DLD1 (cell line): ENCODE results near the gene SLC6A11.

Source experiments
- in situ Hi-C: cut with HindIII; loops from 2 replicates; pipeline ENCODE4 v1.10.0; 2017; ENCODE audit warnings: low sequenced_read_pairs

SLC6A11 gene

GRCh38 chr3:10788451-10788850 is 27.6 kb upstream of the SLC6A11 start:
- in situ Hi-C loops: no loop called here

DNA sequence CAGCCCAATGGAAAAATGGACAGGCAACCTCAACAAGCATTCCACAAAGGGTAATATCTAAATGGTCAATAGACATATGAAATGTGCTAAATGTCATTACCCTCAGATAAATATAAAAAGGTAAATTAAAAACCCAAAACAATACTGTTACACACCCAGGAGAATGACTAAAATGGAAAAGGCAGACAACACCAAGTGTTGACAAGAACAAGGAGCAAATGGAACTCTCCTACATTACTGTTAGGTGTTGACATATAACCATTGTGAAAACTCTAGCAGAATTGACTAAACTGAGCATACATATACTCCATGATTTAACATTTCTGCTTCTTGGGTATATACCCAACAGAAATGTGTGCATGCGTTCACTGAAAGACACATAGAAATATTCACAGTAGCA is 25.3 kb upstream of the SLC6A11 start:
- in situ Hi-C loops: no loop called here

GRCh38 chr3:10792208-10792607 is 23.8 kb upstream of the SLC6A11 start:
- in situ Hi-C loops: no loop called here

- in situ Hi-C loops: no loop called here
Measured at GRCh38 chr3:10798600-10799367, 17.2 kb upstream of the SLC6A11 start.

DNA sequence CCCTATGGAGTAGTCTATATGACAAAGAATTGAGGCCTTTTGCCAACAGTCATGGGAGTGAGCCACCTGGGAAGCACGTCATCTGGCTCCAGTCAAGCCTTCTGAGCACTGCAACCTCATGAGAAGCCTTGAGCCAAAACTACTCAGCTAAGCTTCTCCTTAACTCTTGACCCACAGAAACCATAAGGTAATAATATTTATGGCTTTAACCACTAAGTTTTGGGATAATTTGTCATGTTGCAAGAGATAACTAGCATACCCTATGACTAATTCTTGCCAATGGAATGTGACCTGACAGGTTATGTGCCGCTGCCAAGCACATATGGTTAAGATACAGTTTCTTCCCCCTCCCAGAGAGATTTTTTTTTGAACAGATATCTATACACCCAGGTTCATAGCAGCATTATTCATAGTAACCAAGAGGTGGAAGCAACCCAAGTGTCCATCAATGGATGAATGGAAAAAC is 11.8 kb upstream of the SLC6A11 start:
- in situ Hi-C loops: no loop called here

GRCh38 chr3:10806006-10806405 is 10.0 kb upstream of the SLC6A11 start:
- in situ Hi-C loops: loop anchor here (5.0 kb wide), 1 partner anchor 36 kb away; no protein-coding TSS in a partner anchor

DNA sequence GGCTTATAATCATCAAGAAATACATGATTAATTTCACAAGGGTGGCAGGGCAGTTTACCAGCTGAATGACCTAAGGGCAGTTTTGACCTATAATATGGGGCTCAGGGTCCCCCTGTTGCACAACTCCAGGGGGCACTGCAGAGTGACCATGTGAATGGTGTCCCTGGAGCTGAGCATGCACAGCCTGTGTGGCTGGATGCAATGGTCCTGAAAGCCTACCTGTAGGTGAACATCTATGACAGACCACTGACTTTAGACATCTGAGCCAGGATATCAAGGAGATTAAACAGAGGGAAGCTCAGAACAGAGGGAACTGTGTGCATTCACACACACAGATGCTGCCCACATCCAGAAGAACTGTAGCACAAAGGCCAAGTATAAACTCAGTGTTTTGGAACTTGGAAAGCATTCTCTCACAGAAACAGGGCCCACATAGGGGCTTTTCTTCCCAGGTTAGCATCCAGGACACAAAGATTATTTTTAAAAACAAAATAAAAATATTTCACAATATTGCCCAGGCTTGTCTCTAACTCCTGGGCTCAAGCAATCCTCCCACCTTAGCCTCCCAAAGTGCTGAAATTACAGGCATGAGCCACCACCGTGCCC is 7.8 kb upstream of the SLC6A11 start:
- in situ Hi-C loops: loop anchor here (5.0 kb wide), 1 partner anchor 34 kb away; no protein-coding TSS in a partner anchor

DNA sequence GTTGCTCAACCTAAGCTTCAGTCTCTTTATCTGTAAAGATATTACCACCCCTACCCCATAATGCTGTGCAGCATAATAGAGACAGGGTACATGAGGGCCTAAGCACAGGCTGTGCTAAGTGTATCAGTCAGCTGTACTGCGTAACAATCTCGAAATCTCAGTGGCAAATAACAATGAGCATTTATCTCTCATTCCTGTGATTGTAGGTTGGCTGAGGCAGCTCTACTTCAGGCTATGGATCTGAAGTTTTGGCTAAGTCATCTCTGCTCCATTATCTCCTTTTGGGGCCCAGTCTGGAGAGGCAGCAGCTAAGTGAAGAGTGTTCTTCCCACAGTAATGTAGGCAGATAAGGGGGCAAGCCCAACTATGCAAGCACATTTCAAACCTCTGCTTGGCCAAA is 7.1 kb upstream of the SLC6A11 start:
- in situ Hi-C loops: loop anchor here (5.0 kb wide), 1 partner anchor 33 kb away; no protein-coding TSS in a partner anchor

GRCh38 chr3:10810376-10810775 is 5.7 kb upstream of the SLC6A11 start:
- in situ Hi-C loops: no loop called here

GRCh38 chr3:10813425-10813824 is 2.6 kb upstream of the SLC6A11 start:
- in situ Hi-C loops: no loop called here

- in situ Hi-C loops: no loop called here
Measured at GRCh38 chr3:10814623-10815022, 1.4 kb upstream of the SLC6A11 start.

DNA sequence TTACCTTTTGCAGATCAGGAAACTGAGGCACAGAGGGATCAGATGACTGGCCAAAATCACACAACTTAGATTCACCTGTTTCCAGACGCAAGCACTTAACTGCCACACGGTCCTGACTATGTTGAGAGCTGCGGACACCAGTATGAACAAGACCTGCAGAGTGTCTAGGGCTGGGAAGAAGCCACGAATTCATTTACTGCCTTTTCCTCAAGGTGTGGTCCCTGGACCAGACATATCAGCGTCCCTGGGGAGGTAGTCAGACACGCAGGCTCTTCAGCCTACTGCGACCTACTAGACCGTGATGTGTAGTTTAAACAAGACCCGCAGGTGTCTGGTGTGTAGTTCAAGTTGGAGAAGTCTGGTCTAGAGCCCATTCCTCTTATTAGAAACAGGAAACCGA is 541 bp upstream of the SLC6A11 start:
- in situ Hi-C loops: no loop called here

GRCh38 chr3:10816863-10817253 is 830 bp downstream of the SLC6A11 start:
- in situ Hi-C loops: no loop called here

- in situ Hi-C loops: no loop called here
Measured at GRCh38 chr3:10817506-10817905, 1.5 kb downstream of the SLC6A11 start.

DNA sequence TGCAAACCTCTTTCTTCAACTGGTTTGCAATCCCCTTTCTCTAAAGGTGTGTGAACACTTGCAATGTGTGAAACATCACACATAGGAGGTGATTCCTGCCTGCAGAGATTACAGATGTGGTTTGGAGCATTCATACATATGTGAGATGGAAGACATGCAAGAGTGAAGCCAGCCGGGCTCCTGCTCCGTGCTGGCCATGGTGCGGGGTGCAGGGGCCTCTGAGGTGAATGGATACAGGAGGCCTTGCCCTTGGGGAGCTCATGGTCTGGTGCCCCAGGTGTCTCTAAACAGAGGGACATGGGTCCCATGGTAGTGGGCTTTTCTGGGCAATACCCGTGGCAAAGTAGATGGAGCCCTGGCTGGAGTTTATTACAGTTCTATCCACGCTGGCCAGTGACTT is 6.0 kb downstream of the SLC6A11 start:
- in situ Hi-C loops: no loop called here

- in situ Hi-C loops: no loop called here
Measured at GRCh38 chr3:10822708-10823515, 6.9 kb downstream of the SLC6A11 start.

DNA sequence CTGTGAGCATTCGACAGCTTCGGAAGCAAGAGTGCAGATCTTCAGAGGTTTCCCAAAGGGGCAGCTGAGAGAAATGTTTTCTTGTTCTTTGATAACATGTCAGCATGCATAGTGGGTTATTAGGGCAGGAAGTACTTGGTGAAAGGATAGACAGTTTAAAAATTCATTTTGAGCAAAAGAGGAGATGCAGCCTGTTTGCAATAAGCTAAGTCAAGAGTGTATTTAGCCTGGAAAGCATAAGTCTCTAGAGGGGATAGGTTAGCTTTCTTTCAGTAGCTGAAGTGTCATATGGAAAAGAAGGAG is 7.4 kb downstream of the SLC6A11 start:
- in situ Hi-C loops: no loop called here

DNA sequence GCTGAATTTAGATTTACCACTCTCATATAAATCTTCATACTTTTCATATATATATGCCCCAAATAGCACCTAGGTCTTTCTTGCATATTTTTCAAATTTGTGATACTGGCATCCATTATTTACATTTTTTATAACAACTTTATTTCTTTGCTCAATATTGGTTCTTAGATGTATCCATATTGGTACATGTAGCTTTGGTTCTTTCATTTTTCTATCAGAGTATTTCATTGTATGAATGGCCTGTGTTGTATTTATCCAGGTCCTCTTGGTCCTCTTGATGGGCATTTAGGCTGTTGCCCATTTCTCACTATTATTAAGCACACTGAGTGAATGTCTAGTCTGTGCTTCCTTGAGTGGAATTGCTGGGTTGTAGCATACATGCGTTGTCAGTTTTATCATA is 8.4 kb downstream of the SLC6A11 start:
- in situ Hi-C loops: no loop called here

- in situ Hi-C loops: no loop called here
Measured at GRCh38 chr3:10833855-10834414, 17.9 kb downstream of the SLC6A11 start.

DNA sequence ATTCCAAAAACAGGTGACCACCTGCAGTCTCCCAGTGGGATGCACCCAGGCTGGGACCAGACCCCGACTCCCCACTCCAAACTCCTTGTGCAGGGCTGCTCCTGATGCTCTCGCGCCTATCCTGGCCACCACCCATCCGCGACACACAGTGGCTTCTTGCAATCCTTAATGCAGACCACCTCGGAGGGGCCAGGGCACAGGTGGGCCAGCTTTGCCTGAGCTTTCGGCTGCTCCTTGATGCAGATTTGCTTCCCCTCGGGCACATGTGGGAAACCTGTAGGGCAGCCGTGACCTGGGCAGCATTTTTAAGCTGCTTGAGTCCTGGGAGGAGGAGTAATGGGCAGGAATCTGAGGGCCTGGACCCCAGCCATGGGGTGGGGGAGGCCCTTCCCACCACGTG is 18.9 kb downstream of the SLC6A11 start:
- in situ Hi-C loops: no loop called here

GRCh38 chr3:10835406-10835805 is 19.4 kb downstream of the SLC6A11 start:
- in situ Hi-C loops: no loop called here
